Stimulated activated CD8-positive, alpha-beta memory T cell treated with anti-CD3 and anti-CD28 coated beads, Interleukin-15, amount 100 ng/mL, for 1 hour (primary cell): ENCODE measurements around the gene LANCL1.

Experiments used
- DNase-seq: peaks from one replicate; pipeline ENCODE4 v3.0.0-alpha.2; 2020; ENCODE audit warnings: low read depth

LANCL1 gene

GRCh38 chr2:210476194-210477128 lies at the start of gene LANCL1:
Gene LANCL1 (minus strand): TSS chr2:210476759. CDS start chr2:210476396, 363 bp downstream.
- peak; percentile 57 for DNase-seq

GRCh38 chr2:210524533-210524932 lies 48.0 kb upstream of the LANCL1 start:
- no peak for DNase-seq

GRCh38 chr2:210523650-210524289 lies 47.2 kb upstream of the LANCL1 start:
- no peak for DNase-seq

GRCh38 chr2:210522399-210522798 lies 45.8 kb upstream of the LANCL1 start:
- DNase-seq = no peak

GRCh38 chr2:210519594-210519993 lies 43.0 kb upstream of the LANCL1 start:
- no peak for DNase-seq

GRCh38 chr2:210517264-210517663 lies 40.7 kb upstream of the LANCL1 start:
- no peak for DNase-seq

- no peak for DNase-seq
Measured at GRCh38 chr2:210515911-210516310, 39.4 kb upstream of the LANCL1 start.

- no peak for DNase-seq
Measured at GRCh38 chr2:210503725-210504191, 27.2 kb upstream of the LANCL1 start.

- DNase-seq = peak; percentile 4
Measured at GRCh38 chr2:210503001-210503623, 26.6 kb upstream of the LANCL1 start.

GRCh38 chr2:210496512-210496911 lies 20.0 kb upstream of the LANCL1 start:
- DNase-seq = no peak

- no peak for DNase-seq
Measured at GRCh38 chr2:210493528-210493927, 17.0 kb upstream of the LANCL1 start.

GRCh38 chr2:210481601-210482175 lies 5.1 kb upstream of the LANCL1 start:
- DNase-seq = no peak

GRCh38 chr2:210480764-210481163 lies 4.2 kb upstream of the LANCL1 start:
- DNase-seq = no peak

- no peak for DNase-seq
Measured at GRCh38 chr2:210480079-210480478, 3.5 kb upstream of the LANCL1 start.

- no peak for DNase-seq
Measured at GRCh38 chr2:210478661-210479060, 2.1 kb upstream of the LANCL1 start.

GRCh38 chr2:210477496-210477895 lies 937 bp upstream of the LANCL1 start:
- no peak for DNase-seq

- DNase-seq = no peak
Measured at GRCh38 chr2:210475706-210476105, 853 bp downstream of the LANCL1 start.

GRCh38 chr2:210474776-210475175 lies 1.8 kb downstream of the LANCL1 start:
- no peak for DNase-seq

- no peak for DNase-seq
Measured at GRCh38 chr2:210461401-210461800, 15.2 kb downstream of the LANCL1 start.

- no peak for DNase-seq
Measured at GRCh38 chr2:210460322-210461227, 16.0 kb downstream of the LANCL1 start.

GRCh38 chr2:210459880-210460279 lies 16.7 kb downstream of the LANCL1 start:
- DNase-seq = no peak
